ENCODE measurements around the gene CANT1.

GRCh38 chr17:78980624-78980972, 29.0 kb downstream of the CANT1 start:
- TF ChIP-seq, protein P1, sequence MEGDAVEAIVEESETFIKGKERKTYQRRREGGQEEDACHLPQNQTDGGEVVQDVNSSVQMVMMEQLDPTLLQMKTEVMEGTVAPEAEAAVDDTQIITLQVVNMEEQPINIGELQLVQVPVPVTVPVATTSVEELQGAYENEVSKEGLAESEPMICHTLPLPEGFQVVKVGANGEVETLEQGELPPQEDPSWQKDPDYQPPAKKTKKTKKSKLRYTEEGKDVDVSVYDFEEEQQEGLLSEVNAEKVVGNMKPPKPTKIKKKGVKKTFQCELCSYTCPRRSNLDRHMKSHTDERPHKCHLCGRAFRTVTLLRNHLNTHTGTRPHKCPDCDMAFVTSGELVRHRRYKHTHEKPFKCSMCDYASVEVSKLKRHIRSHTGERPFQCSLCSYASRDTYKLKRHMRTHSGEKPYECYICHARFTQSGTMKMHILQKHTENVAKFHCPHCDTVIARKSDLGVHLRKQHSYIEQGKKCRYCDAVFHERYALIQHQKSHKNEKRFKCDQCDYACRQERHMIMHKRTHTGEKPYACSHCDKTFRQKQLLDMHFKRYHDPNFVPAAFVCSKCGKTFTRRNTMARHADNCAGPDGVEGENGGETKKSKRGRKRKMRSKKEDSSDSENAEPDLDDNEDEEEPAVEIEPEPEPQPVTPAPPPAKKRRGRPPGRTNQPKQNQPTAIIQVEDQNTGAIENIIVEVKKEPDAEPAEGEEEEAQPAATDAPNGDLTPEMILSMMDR (IDR thresholded peaks at IDR 0.05): no peak
- no peak for TF ChIP-seq ZFX (IDR thresholded peaks at IDR 0.05; ENCODE audit: borderline replicate concordance)

Data from 22Rv1 (cell line).